ENCODE results near the gene NUP214. TPM values are rescaled to one million over a fixed set of nuclear protein-coding genes. Genes with fewer than 3 reads are reported as not detected.

The NUP214 gene
- total and polyA plus RNA-seq, 2 of the 4 experiments (the other 2 are of a cell fraction) = 7.9 to 13.4 TPM

DNA sequence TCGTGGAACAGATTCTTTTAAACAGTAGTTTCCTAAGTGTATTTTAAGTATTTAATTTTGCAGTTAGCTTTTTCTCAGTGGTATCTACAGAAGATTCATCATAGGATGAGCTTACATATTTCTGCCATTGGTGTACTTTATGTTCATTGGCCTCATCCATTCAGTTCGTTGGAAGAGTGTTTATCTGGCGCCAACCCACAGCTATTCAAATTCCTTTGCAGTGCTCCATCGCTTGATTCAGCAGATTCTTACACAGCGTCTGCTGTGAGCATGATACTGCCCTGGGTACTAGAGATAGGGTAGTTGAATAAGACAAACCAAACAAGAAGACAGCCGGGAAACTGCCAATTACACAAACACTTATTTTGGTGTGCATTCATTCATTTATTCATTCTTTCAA lies 55.1 kb downstream of the NUP214 start:
- no TSS peak for BruUV-seq (replicated peaks)
- H3K4me1 ChIP-seq (ENCODE audit: control insufficient read depth, insufficient read depth, low read length) = peaks cover 18% of the 10 kb centered on the region
- peaks cover 19% of the 10 kb centered on the region for H4K20me1 ChIP-seq (ENCODE audit: insufficient read depth, low read length)
- H2AK5ac ChIP-seq (ENCODE audit: low read depth, low read length) = no peak overlapping the region
- no peak overlapping the region for H2AK9ac ChIP-seq (replicated peaks; ENCODE audit: low read depth, low read length, poor library complexity)
- intact Hi-C loops (cut with micrococcal nuclease) (no loop called here), dilution Hi-C loops (cut with HindIII; ENCODE audit: low sequenced_read_pairs, unreplicated experiment) (no loop called here), in situ Hi-C loops (cut with MboI; ENCODE audit: low sequenced_read_pairs) (no loop called here)
- ATAC-seq (ENCODE audit: low read depth) (peak; percentile 77), DNase-seq (peak; percentile 98)
- no peak overlapping the region for H3K4ac ChIP-seq (ENCODE audit: low read depth, low read length)
- H3K4me3 ChIP-seq (ENCODE audit: insufficient read depth, low read depth, low read length) = no peak overlapping the region
- no CpG with 5 or more reads among the region's 6 CpGs for WGBS, 2 experiments (ENCODE audit: extremely low coverage in 2 of 2, insufficient read length in 1 of 2)
- H3K9me1 ChIP-seq (ENCODE audit: insufficient read depth, low read length) = peaks cover 13% of the 10 kb centered on the region
- H2BK15ac ChIP-seq (ENCODE audit: low read depth, low read length) = no peak overlapping the region; the same call in 2 of the 3 replicates
- H4K91ac ChIP-seq (ENCODE audit: insufficient read depth, low read depth, low read length) = no peak overlapping the region
- ChIA-PET POLR2A (ENCODE audit: unreplicated experiment) (interaction anchor here (0.6 kb wide), 1 partner anchor 24 kb away, joined by 3 read pairs; no protein-coding TSS in a partner anchor), CTCF (interaction anchor here (0.6 to 5.2 kb wide), 3 partner anchors 9 to 238 kb away, joined by 3 to 45 read pairs (median 4); no protein-coding TSS in a partner anchor)
- peaks cover 6 to 16% of the 10 kb centered on the region in 2 experiments; a peak in 3 of 4 replicates for H3K79me1 ChIP-seq (ENCODE audit: low read depth in 1 of 2, low read length in 2 of 2)
- no peak overlapping the region for H3K18ac ChIP-seq (ENCODE audit: low read depth, low read length)
- H2AFZ ChIP-seq (replicated peaks; ENCODE audit: low read length, poor library complexity) = no peak overlapping the region
- H2BK120ac ChIP-seq (ENCODE audit: low read depth, low read length) = no peak overlapping the region
- no peaks in the 10 kb centered on the region for H3K27me3 ChIP-seq (ENCODE audit: control insufficient read depth, insufficient read depth, low read length)
- H4K8ac ChIP-seq (ENCODE audit: low read depth in 2 of 2, low read length in 2 of 2) = no peak overlapping the region; a peak in 1 of 4 replicates
- no peak overlapping the region for H3K56ac ChIP-seq (ENCODE audit: extremely low read depth, insufficient read depth, low read length)
- H3K14ac ChIP-seq (replicated peaks; ENCODE audit: low read depth, low read length) = no peak overlapping the region
- no peaks in the 10 kb centered on the region for H3K9me3 ChIP-seq (ENCODE audit: control insufficient read depth, insufficient read depth, low read length)
- no peak overlapping the region for H3K23ac ChIP-seq (ENCODE audit: low read depth, low read length)
- H4K5ac ChIP-seq (ENCODE audit: low read depth, low read length) = no peak overlapping the region
- H3K4me2 ChIP-seq (ENCODE audit: low read depth, low read length) = peak overlapping the region; percentile 21; the same call in 1 of the 2 replicates
- H2BK5ac ChIP-seq (ENCODE audit: low read depth, low read length, poor library complexity, severe bottlenecking) = peak overlapping the region; percentile 79
- no peak overlapping the region for H3K27ac ChIP-seq (ENCODE audit: insufficient read depth, low read length)
- TF ChIP-seq MAFK (IDR thresholded peaks at IDR 0.05; ENCODE audit: low read depth, low read length) (peak; percentile 90), USF2 (IDR thresholded peaks at IDR 0.05; ENCODE audit: low read depth, low read length) (no peak), SMC3 (IDR thresholded peaks at IDR 0.05; ENCODE audit: low read depth, low read length) (no peak), POLR2A (IDR thresholded peaks at IDR 0.05; ENCODE audit: low read depth, low read length) (no peak), NFE2L2 (IDR thresholded peaks at IDR 0.05; ENCODE audit: low read depth, low read length) (peak; percentile 79), FOS (IDR thresholded peaks at IDR 0.05; ENCODE audit: low read depth, low read length) (peak; percentile 51; the same call in 1 of the 2 replicates), MXI1 (IDR thresholded peaks at IDR 0.05; ENCODE audit: borderline replicate concordance, low read depth, low read length) (peak; percentile 74), CEBPB (IDR thresholded peaks at IDR 0.05; ENCODE audit: low read depth, low read length) (no peak)
- no peak overlapping the region for H2BK20ac ChIP-seq (ENCODE audit: low read depth, low read length)
- peaks cover 10% of the 10 kb centered on the region for H3K36me3 ChIP-seq (ENCODE audit: control insufficient read depth, insufficient read depth, low read length)
- no peak overlapping the region for H3K9ac ChIP-seq (ENCODE audit: low read depth, low read length)
